Gastrocnemius medialis (tissue), 4 donors: ENCODE data around the gene RSKR. TPM values are rescaled to one million over a fixed set of nuclear protein-coding genes. Genes with fewer than 3 reads are reported as not detected.

Experiments
- ATAC-seq, 2 donors: fragments of 150-250 bp; one replicate each; pipeline ENCODE4 v1.9.1; 2016
- DNase-seq, 2 donors: peaks; one replicate each; pipeline ENCODE4 v3.0.0-alpha.2; 2019
- H3K27ac ChIP-seq, 4 donors: fragments of 200-600 bp; sonication (generic); 1 replicate in 1 of 4; 2 replicates in 3 of 4; pipeline ENCODE4 v1.5.1; 2016 to 2018; ENCODE audit warnings: mild to moderate bottlenecking in 2 of 4, moderate library complexity in 1 of 4
- H3K27me3 ChIP-seq, 3 donors: fragments of 200-600 bp; sonication (generic) in 2 of 3; 1 replicate in 1 of 3; 2 replicates in 2 of 3; pipeline versions ENCODE4 v1.5.1 to v1.6.0; 2016 to 2019; ENCODE audit warnings: mild to moderate bottlenecking in 1 of 3, moderate library complexity in 1 of 3
- H3K36me3 ChIP-seq, 2 donors: fragments of 200-600 bp; sonication (generic) in 1 of 2; one replicate each; pipeline ENCODE4 v1.5.1; 2017 to 2018
- H3K4me1 ChIP-seq, 2 donors: fragments of 200-600 bp; sonication (generic) in 1 of 2; one replicate each; pipeline ENCODE4 v1.5.1; 2016 to 2017; ENCODE audit warnings: mild to moderate bottlenecking in 2 of 2
- H3K4me3 ChIP-seq, 4 donors: fragments of 200-600 bp; sonication (generic) in 3 of 4; 1 replicate in 1 of 4; 2 replicates in 3 of 4; pipeline ENCODE4 v1.5.1; 2016 to 2019; ENCODE audit warnings: mild to moderate bottlenecking in 2 of 4
- H3K9me3 ChIP-seq, 3 donors: fragments of 200-600 bp; sonication (generic) in 2 of 3; 1 replicate in 1 of 3; 2 replicates in 2 of 3; pipeline ENCODE4 v1.5.1; 2016 to 2019
- POLR2A ChIP-seq, 2 donors: fragments of 450-650 bp; IDR thresholded peaks; one replicate each; pipeline ENCODE4 v1.6.1; 2017; ENCODE audit warnings: antibody characterized with exemption in 2 of 2, mild to moderate bottlenecking in 2 of 2, moderate library complexity in 2 of 2
- in situ Hi-C, 4 donors: fragments of 200-750 bp; cut with MboI; loops; one replicate each; pipeline versions ENCODE4 v1.15.0 to v1.8.0; 2017; ENCODE audit warnings: low sequenced_read_pairs in 4 of 4
- intact Hi-C: fragments of 100-400 bp; cut with DNase I; formaldehyde crosslinking; loops from one replicate; pipeline ENCODE4 v1.15.1; 2023; ENCODE audit warnings: low total_unique reads
- total RNA-seq, 4 donors: library from RNA; depleted of rRNA; stranded (reverse); fragments of >200 nt; gene quantifications; one replicate each; pipeline versions ENCODE4 v1.1.0 to v1.2.3, GENCODE V29; 2016

RSKR gene
- total RNA-seq, 4 donors from 2014 or later: 1.8 to 10.1 (median 2.8) TPM

DNA sequence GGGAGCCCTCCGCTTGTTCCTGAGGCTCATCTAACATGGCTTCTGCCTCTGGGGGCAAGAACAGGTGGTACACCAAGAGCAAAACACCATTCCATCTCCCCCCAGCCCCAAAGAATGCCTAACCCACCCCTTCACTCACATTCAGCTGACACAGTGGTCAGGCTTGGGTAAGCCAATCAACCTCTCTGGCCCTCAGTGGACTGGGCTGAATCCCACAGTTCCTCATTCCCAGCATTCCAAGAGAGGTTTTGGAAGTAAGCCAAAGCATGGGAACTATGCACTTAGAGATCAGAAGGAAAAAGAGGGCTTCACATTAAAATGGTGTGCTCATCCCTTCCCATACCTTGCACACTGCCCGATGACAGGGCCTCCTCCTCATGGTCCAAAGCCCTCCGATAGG lies 50.5 kb downstream of the RSKR start:
- no peak for TF ChIP-seq POLR2A (IDR thresholded peaks at IDR 0.05)
- H3K36me3 ChIP-seq: peaks cover 0 to 55% of the 10 kb centered on the region in 2 donors
- H3K4me1 ChIP-seq: no peaks in the 10 kb centered on the region
- intact Hi-C loops (no loop called here), in situ Hi-C loops (loop anchor here in 1 of 4 donors (25.0 kb wide), 1 partner anchor 99 kb away; the partner anchor contains the start of genes SDF2 and SUPT6H)
- H3K4me3 ChIP-seq: no peak overlapping the region
- H3K9me3 ChIP-seq: no peaks in the 10 kb centered on the region
- H3K27ac ChIP-seq: no peak overlapping the region
- H3K27me3 ChIP-seq: no peaks in the 10 kb centered on the region
- no peak for DNase-seq
- no peak for ATAC-seq

Other genes with a start within 250 kb of the RSKR start
- gene SEBOX, start 249.0 kb downstream of the RSKR start, total RNA-seq: not detected
- gene VTN, start 243.9 kb downstream of the RSKR start, total RNA-seq: 10 to 100 TPM in 1 of 4 donors, 1 to 10 TPM in 1, not detected in 2; 3.8 to 11.5 TPM
- gene SARM1, start 242.5 kb downstream of the RSKR start, total RNA-seq: 1 to 10 TPM in 3 of 4 donors, under 1 TPM in 1; 0.78 to 1.9 (median 1.7) TPM
- gene SLC46A1, start 208.0 kb downstream of the RSKR start, total RNA-seq: 1 to 10 TPM; 1.9 to 3.5 (median 2.4) TPM
- under 1 TPM in 1 of 4 donors, not detected in 3; 0.34 TPM for gene SLC13A2, start 140.5 kb downstream of the RSKR start, total RNA-seq
- gene FOXN1, start 107.8 kb downstream of the RSKR start, total RNA-seq: not detected
- 10 to 100 TPM in 1 of 4 donors, 1 to 10 TPM in 3; 3.1 to 10.2 (median 6.3) TPM for gene UNC119, start 61.6 kb downstream of the RSKR start, total RNA-seq
- 10 to 100 TPM; 25.0 to 63.0 (median 50.0) TPM for gene PIGS, start 42.7 kb downstream of the RSKR start, total RNA-seq
- 1 to 10 TPM in 3 of 4 donors, under 1 TPM in 1; 0.87 to 7.0 (median 3.3) TPM for gene ALDOC, start 37.3 kb downstream of the RSKR start, total RNA-seq
- gene SPAG5, start 15.2 kb downstream of the RSKR start, total RNA-seq: 1 to 10 TPM in 2 of 4 donors, under 1 TPM in 2; 0.41 to 1.5 (median 0.96) TPM
- gene BLTP2, start 31.0 kb upstream of the RSKR start, total RNA-seq: 10 to 100 TPM; 71.6 to 93.4 (median 81.0) TPM
- 10 to 100 TPM; 23.6 to 36.4 (median 28.4) TPM for gene SDF2, start 47.7 kb upstream of the RSKR start, total RNA-seq
- gene SUPT6H, start 48.0 kb upstream of the RSKR start, total RNA-seq: 10 to 100 TPM; 48.3 to 81.9 (median 64.8) TPM
- 1 to 10 TPM in 1 of 4 donors, under 1 TPM in 2, not detected in 1; 0.42 to 1.6 (median 0.49) TPM for gene PROCA1, start 97.7 kb upstream of the RSKR start, total RNA-seq
- 10 to 100 TPM; 14.9 to 53.3 (median 32.7) TPM for gene RAB34, start 103.7 kb upstream of the RSKR start, total RNA-seq
- gene RPL23A, start 105.8 kb upstream of the RSKR start, total RNA-seq: 100 to 1,000 TPM; 434 to 647 (median 533) TPM
- gene TLCD1, start 112.0 kb upstream of the RSKR start, total RNA-seq: under 1 TPM in 3 of 4 donors, not detected in 1; 0.46 to 0.82 (median 0.75) TPM
- 1 to 10 TPM; 1.3 to 8.1 (median 1.9) TPM for gene NEK8, start 114.6 kb upstream of the RSKR start, total RNA-seq
- gene TRAF4, start 129.8 kb upstream of the RSKR start, total RNA-seq: 1 to 10 TPM; 2.0 to 6.4 (median 3.8) TPM
- 10 to 100 TPM; 36.2 to 82.6 (median 66.8) TPM for gene FAM222B, start 228.6 kb upstream of the RSKR start, total RNA-seq
- 10 to 100 TPM; 35.1 to 69.2 (median 64.1) TPM for gene ERAL1, start 240.8 kb upstream of the RSKR start, total RNA-seq